Lung (tissue), 12 donors: ENCODE results near the gene FOXP1. TPM values are rescaled to one million over a fixed set of nuclear protein-coding genes. Genes with fewer than 3 reads are reported as not detected.
A peak's percentile ranks its signal among the peaks of the same experiment; 100 is the strongest.

Experiments used
- ATAC-seq: fragments of 200-7000 bp; cut with Tn5 transposase; one replicate; pipeline ENCODE4 v1.9.1; 2020; ENCODE audit warnings: moderate number of reproducible peaks; ENCODE audit not compliant: insufficient read depth, low FRiP score
- DNase-seq, 3 donors: peaks; one replicate each; pipeline ENCODE4 v3.0.0-alpha.2; 2013 to 2017
- H3K27ac ChIP-seq, 2 donors: one replicate each; pipeline ENCODE4 v1.5.1; 2013; ENCODE audit warnings: mild to moderate bottlenecking in 2 of 2, moderate library complexity in 2 of 2, control low read depth in 1 of 2, inconsistent platforms in 1 of 2, low read depth in 1 of 2, low read length in 1 of 2
- H3K27me3 ChIP-seq, 3 donors: one replicate each; pipeline ENCODE4 v1.5.1; 2013; ENCODE audit warnings: low read length in 2 of 3; ENCODE audit not compliant: control insufficient read depth in 3 of 3, insufficient read depth in 3 of 3
- H3K36me3 ChIP-seq, 4 donors: one replicate each; pipeline ENCODE4 v1.5.1; 2013; ENCODE audit warnings: low read length in 4 of 4, mild to moderate bottlenecking in 1 of 4, moderate library complexity in 1 of 4; ENCODE audit not compliant: control insufficient read depth in 4 of 4, insufficient read depth in 4 of 4
- H3K4me1 ChIP-seq, 5 donors: one replicate each; pipeline ENCODE4 v1.5.1; 2013; ENCODE audit warnings: low read length in 5 of 5, mild to moderate bottlenecking in 2 of 5, moderate library complexity in 1 of 5; ENCODE audit not compliant: control insufficient read depth in 5 of 5, insufficient read depth in 5 of 5
- H3K4me3 ChIP-seq: one replicate; pipeline ENCODE4 v1.5.1; 2013; ENCODE audit warnings: mild to moderate bottlenecking, control low read depth, moderate library complexity
- H3K9ac ChIP-seq, 2 donors: one replicate each; pipeline ENCODE4 v1.5.1; 2013; ENCODE audit warnings: low read length in 2 of 2, control low read depth in 1 of 2; ENCODE audit not compliant: insufficient read depth in 1 of 2
- H3K9me3 ChIP-seq, 4 donors: one replicate each; pipeline ENCODE4 v1.5.1; 2013; ENCODE audit warnings: low read length in 3 of 4, mild to moderate bottlenecking in 1 of 4, moderate library complexity in 1 of 4; ENCODE audit not compliant: control insufficient read depth in 4 of 4, insufficient read depth in 3 of 4
- CTCF ChIP-seq: IDR thresholded peaks from 2 replicates; pipeline ENCODE4 v1.5.1; 2012; ENCODE audit warnings: mild to moderate bottlenecking; ENCODE audit errors: control extremely low read depth, extremely low read depth
- WGBS, 2 donors: extraction: QIAGEN DNeasy Blood & Tissue Kit; methylation state at CpG; one replicate each; pipeline ENCODE4 v1.1.7; 2013; 5-methylcytosine and 5-hydroxymethylcytosine counted together
- polyA plus RNA-seq, 2 donors: library from polyadenylated mRNA; stranded (reverse); fragments of 200-250 nt; gene quantifications; one replicate each; pipeline ENCODE4 v1.2.1, GENCODE V29; 2013
- total RNA-seq, 2 donors: library from RNA; depleted of rRNA in 1 of 2; stranded (reverse); fragments of >200 nt in 1 of 2; gene quantifications; one replicate each; pipeline ENCODE4 v1.2.1, GENCODE V29; 2014 to 2021
- donor health status: control.
- donor health status: control.
- donor health status: Bipolar disorder and iron deficiency.
- donor health status: healthy.
- donor health status: DM: yes; HTN: yes; CAD: no.

Gene FOXP1
- total and polyA plus RNA-seq, 4 donors: 13.8 to 287 (median 73.9) TPM

DNA sequence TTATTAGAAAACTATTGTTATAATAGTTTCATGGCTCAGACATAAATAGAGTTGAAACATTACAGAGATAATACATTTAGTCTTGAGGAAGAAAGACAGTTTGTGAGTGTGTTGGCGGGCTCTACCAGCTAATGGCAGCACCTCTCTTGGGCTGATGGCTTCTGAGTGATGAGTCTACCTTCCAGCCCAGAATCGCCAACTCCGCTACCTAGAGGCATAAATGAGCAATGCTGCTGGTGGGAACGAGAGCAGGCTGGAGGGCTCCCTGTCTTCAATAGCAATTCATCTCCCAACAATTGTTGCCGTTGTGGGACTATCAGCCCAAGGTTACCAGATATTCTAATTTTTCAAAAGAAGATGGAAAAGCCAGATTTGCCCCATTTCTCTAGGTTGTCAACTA, 388.7 kb downstream of the FOXP1 start:
- Histone ChIP-seq H3K27ac (no peak overlapping the region), H3K9me3 (no peaks in the 10 kb centered on the region), H3K27me3 (no peaks in the 10 kb centered on the region), H3K9ac (no peak overlapping the region), H3K4me1 (peaks cover 0 to 12% (median 5%) of the 10 kb centered on the region in 5 donors), H3K36me3 (peaks cover 0 to 3% (median 1%) of the 10 kb centered on the region in 4 donors), H3K4me3 (no peak overlapping the region)
- 96 to 98% methylated on average over 5 of the region's 5 CpGs for WGBS, 2 donors
- DNase-seq (no peak), ATAC-seq (no peak)
- no peak for TF ChIP-seq CTCF

DNA sequence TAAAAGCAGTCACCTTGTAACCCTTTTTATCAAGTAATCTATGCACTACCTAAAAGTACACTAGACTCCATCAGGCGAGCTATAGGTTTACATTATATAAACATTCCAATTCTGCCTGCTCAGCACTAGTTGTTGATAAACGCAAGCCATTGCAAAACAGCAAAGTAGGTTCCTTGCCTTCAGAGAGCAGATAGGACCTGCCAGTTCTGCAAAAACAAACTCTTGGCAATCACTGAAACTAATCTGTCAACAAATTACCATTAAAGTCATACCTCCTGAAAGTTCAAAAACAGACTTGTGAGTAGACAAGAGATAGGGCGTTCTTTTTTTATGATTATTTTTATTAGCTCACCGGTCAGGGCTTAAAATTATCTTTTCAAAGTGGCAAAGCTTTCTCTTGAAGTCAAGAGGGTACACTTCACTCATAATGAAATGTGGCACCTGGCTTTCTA, 392.5 kb downstream of the FOXP1 start:
- Histone ChIP-seq H3K4me1 (peaks cover 0 to 12% (median 5%) of the 10 kb centered on the region in 5 donors), H3K9ac (no peak overlapping the region), H3K4me3 (no peak overlapping the region), H3K27ac (no peak overlapping the region), H3K9me3 (no peaks in the 10 kb centered on the region), H3K36me3 (peaks cover 0 to 3% (median 0%) of the 10 kb centered on the region in 4 donors), H3K27me3 (no peaks in the 10 kb centered on the region)
- ATAC-seq (no peak), DNase-seq (peak in 2 of 3 donors; percentile 48 to 54)
- 63 to 74% methylated on average over 4 of the region's 4 CpGs for WGBS, 2 donors
- TF ChIP-seq CTCF: no peak

GRCh38 chr3:71189480-71189879, 394.0 kb downstream of the FOXP1 start:
- Histone ChIP-seq H3K9me3 (no peaks in the 10 kb centered on the region), H3K27me3 (no peaks in the 10 kb centered on the region), H3K4me3 (no peak overlapping the region), H3K9ac (no peak overlapping the region), H3K36me3 (no peaks in the 10 kb centered on the region), H3K27ac (no peak overlapping the region), H3K4me1 (peaks cover 0 to 12% (median 2%) of the 10 kb centered on the region in 5 donors)
- 98 to 100% methylated on average over 1 of the region's 1 CpG for WGBS, 2 donors
- no peak for ATAC-seq
- no peak for TF ChIP-seq CTCF
- DNase-seq: no peak

DNA sequence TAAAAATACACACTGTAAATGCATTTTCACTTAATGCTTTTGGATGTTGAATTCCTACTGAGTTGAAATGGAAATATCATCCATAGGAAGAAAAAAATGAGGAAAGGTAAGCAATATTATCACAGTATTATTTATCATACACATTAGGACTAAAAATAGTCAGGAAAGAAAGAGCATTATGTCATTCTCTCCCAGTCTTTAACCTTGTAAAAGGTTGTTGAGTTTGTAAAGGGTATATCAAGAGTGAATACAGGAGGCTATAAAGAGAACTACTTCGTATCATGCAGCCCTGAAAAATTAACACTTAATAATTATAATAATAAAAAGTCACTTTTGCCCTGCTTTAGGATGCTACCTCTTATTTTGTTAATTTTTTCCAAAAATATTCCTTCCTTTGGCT, 395.8 kb downstream of the FOXP1 start:
- DNase-seq (no peak), ATAC-seq (no peak)
- Histone ChIP-seq H3K9me3 (no peaks in the 10 kb centered on the region), H3K27me3 (no peaks in the 10 kb centered on the region), H3K4me3 (no peak overlapping the region), H3K9ac (no peak overlapping the region), H3K36me3 (no peaks in the 10 kb centered on the region), H3K4me1 (peaks cover 0 to 12% (median 2%) of the 10 kb centered on the region in 5 donors), H3K27ac (no peak overlapping the region)
- WGBS, 2 donors: 100% methylated on average over 1 of the region's 1 CpG
- no peak for TF ChIP-seq CTCF
